ENCODE measurements around the gene CELSR1. TPM values are rescaled to one million over a fixed set of nuclear protein-coding genes. Genes with fewer than 3 reads are reported as not detected.

The CELSR1 gene
- total RNA-seq, 1 experiment from 2014 or later: 37.6 TPM

GRCh38 chr22:46374663-46375474 lies 162.6 kb downstream of the CELSR1 start:
- H3K79me2 ChIP-seq (ENCODE audit: low read depth): peaks cover 10% of the 10 kb centered on the region; the same call in 1 of the 2 replicates
- H3K4me3 ChIP-seq: peak overlapping the region; percentile 35; the same call in 1 of the 2 replicates
- intact Hi-C loops (cut with micrococcal nuclease; ENCODE audit: unreplicated experiment): loop anchor here (1.0 to 5.0 kb wide), 2 partner anchors 163 to 377 kb away; no protein-coding TSS in a partner anchor
- peak overlapping the region; percentile 66 for H3K4me2 ChIP-seq
- peaks cover 10% of the 10 kb centered on the region for H3K36me3 ChIP-seq (ENCODE audit: low read depth)
- H3K27me3 ChIP-seq (ENCODE audit: insufficient read depth, low read depth): no peaks in the 10 kb centered on the region
- H3K27ac ChIP-seq: peak overlapping the region; percentile 61
- H4K20me1 ChIP-seq (ENCODE audit: insufficient read depth): no peaks in the 10 kb centered on the region
- peak; percentile 94 to 98 for DNase-seq
- CTCF ChIA-PET: no interaction called here
- TF ChIP-seq CTCF (conservative IDR thresholded peaks at IDR 0.05) (no peak), EZH2 (IDR thresholded peaks at IDR 0.05; ENCODE audit: low read depth) (no peak)
- POLR2A ChIA-PET (ENCODE audit: unreplicated experiment): interaction anchor here (0.6 kb wide), 1 partner anchor 16 kb away, joined by 4 read pairs; no protein-coding TSS in a partner anchor
- BruUV-seq (replicated peaks): TSS peak; percentile 74
- no peak overlapping the region for H2AFZ ChIP-seq
- H3K9me2 ChIP-seq (ENCODE audit: insufficient read depth): no peaks in the 10 kb centered on the region
- peaks cover 35% of the 10 kb centered on the region for H3F3A ChIP-seq (ENCODE audit: insufficient read depth, low read depth)
- H3K4me1 ChIP-seq (replicated peaks; ENCODE audit: insufficient read depth): peaks cover 58% of the 10 kb centered on the region
- no peaks in the 10 kb centered on the region for H3K9me3 ChIP-seq (ENCODE audit: insufficient read depth, low read depth)

GRCh38 chr22:46373921-46374662 lies 163.3 kb downstream of the CELSR1 start:
- peaks cover 10% of the 10 kb centered on the region for H3K36me3 ChIP-seq (ENCODE audit: low read depth)
- peak overlapping the region; percentile 66 for H3K4me2 ChIP-seq
- CTCF ChIA-PET: no interaction called here
- H2AFZ ChIP-seq: no peak overlapping the region
- H4K20me1 ChIP-seq (ENCODE audit: insufficient read depth): no peaks in the 10 kb centered on the region
- H3K27ac ChIP-seq: peak overlapping the region; percentile 61
- peaks cover 10% of the 10 kb centered on the region; the same call in 1 of the 2 replicates for H3K79me2 ChIP-seq (ENCODE audit: low read depth)
- peaks cover 51% of the 10 kb centered on the region for H3K4me1 ChIP-seq (replicated peaks; ENCODE audit: insufficient read depth)
- no TSS peak for BruUV-seq (replicated peaks)
- H3F3A ChIP-seq (ENCODE audit: insufficient read depth, low read depth): peaks cover 30% of the 10 kb centered on the region
- H3K27me3 ChIP-seq (ENCODE audit: insufficient read depth, low read depth): no peaks in the 10 kb centered on the region
- intact Hi-C loops (cut with micrococcal nuclease; ENCODE audit: unreplicated experiment): no loop called here
- peak in 1 of 2 experiments; percentile 72 for DNase-seq
- H3K4me3 ChIP-seq: peak overlapping the region; percentile 35; the same call in 1 of the 2 replicates
- TF ChIP-seq EZH2 (IDR thresholded peaks at IDR 0.05; ENCODE audit: low read depth): no peak
- no peak for TF ChIP-seq CTCF (conservative IDR thresholded peaks at IDR 0.05)
- POLR2A ChIA-PET (ENCODE audit: unreplicated experiment): interaction anchor here (0.7 kb wide), 1 partner anchor 154 kb away, joined by 17 read pairs; no protein-coding TSS in a partner anchor
- no peaks in the 10 kb centered on the region for H3K9me2 ChIP-seq (ENCODE audit: insufficient read depth)
- no peaks in the 10 kb centered on the region for H3K9me3 ChIP-seq (ENCODE audit: insufficient read depth, low read depth)

GRCh38 chr22:46373159-46373558 lies 164.3 kb downstream of the CELSR1 start:
- no peaks in the 10 kb centered on the region for H3K27me3 ChIP-seq (ENCODE audit: insufficient read depth, low read depth)
- TF ChIP-seq EZH2 (IDR thresholded peaks at IDR 0.05; ENCODE audit: low read depth): no peak
- no peak for TF ChIP-seq CTCF (conservative IDR thresholded peaks at IDR 0.05)
- H3K4me2 ChIP-seq: no peak overlapping the region
- H4K20me1 ChIP-seq (ENCODE audit: insufficient read depth): no peaks in the 10 kb centered on the region
- H3K9me3 ChIP-seq (ENCODE audit: insufficient read depth, low read depth): no peaks in the 10 kb centered on the region
- H3K4me3 ChIP-seq: no peak overlapping the region
- no TSS peak for BruUV-seq (replicated peaks)
- H3K9me2 ChIP-seq (ENCODE audit: insufficient read depth): no peaks in the 10 kb centered on the region
- peaks cover 25% of the 10 kb centered on the region for H3F3A ChIP-seq (ENCODE audit: insufficient read depth, low read depth)
- H2AFZ ChIP-seq: no peak overlapping the region
- intact Hi-C loops (cut with micrococcal nuclease; ENCODE audit: unreplicated experiment): no loop called here
- no peak overlapping the region for H3K27ac ChIP-seq
- DNase-seq: no peak
- peaks cover 10% of the 10 kb centered on the region for H3K36me3 ChIP-seq (ENCODE audit: low read depth)
- CTCF ChIA-PET: no interaction called here
- H3K79me2 ChIP-seq (ENCODE audit: low read depth): peaks cover 10% of the 10 kb centered on the region; the same call in 1 of the 2 replicates
- H3K4me1 ChIP-seq (replicated peaks; ENCODE audit: insufficient read depth): peaks cover 41% of the 10 kb centered on the region
- POLR2A ChIA-PET (ENCODE audit: unreplicated experiment): interaction anchor here (0.7 kb wide), 1 partner anchor 155 kb away, joined by 17 read pairs; no protein-coding TSS in a partner anchor
